ENCODE data around the gene TMED9. TPM values are rescaled to one million over a fixed set of nuclear protein-coding genes. Genes with fewer than 3 reads are reported as not detected.

TMED9 gene
- total and polyA plus RNA-seq, 2 donors (not counting 3 experiments of a cell fraction or from before 2014, with no cell fraction given), result 291 to 331 TPM

DNA sequence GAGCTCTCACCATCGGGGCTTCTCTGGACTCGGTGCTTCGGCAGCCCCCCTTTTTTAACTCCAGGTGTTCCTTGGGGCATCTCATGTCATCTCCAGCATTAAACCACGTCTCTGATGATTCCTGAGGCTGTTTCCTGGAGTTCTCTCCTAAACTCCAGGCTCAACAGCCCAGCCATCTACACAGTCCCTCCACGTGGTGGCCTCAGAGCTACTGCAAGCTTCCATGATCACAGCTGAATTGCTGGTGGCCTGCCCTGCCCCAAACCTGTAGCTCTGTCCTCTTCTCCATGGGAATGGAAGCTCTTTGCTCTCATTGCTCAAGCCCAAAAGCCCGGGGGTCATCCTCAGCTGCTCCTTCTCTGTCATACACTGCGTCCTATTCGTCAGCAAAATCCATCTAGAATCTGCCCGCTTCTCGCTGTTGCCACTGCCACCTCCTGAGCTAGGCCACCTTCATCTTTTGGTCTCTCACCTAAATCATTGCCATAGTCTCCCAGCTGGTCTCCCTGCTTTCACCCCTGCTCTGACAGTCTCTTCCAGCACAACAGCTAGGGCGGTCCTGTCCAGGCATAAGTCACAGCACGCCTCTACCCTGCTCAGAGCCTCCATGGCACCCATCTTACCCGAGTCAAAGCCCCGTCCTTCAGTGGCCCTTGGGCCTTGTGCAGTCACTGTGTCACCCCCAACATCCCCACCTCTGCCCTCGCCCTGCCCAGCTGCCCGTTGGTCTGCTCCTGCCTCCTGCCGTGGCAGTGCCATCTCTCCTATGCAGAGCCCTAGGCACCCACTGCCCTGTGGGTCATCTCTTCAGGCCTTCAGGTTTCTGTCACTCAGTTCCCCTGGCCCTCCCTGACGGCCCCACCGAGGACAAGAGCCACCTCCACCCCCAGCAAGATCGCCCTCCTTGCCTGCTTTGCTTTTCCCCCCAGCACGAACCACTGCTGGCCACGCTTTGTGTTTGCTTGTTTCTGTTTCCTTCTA is 14.4 kb downstream of the TMED9 start:
- Histone ChIP-seq H3K9me3 (replicated peaks; ENCODE audit: control insufficient read depth, insufficient read depth, low read length) (no peaks in the 10 kb centered on the region), H3K79me2 (ENCODE audit: control insufficient read depth, insufficient read depth, low read length) (no peaks in the 10 kb centered on the region), H3K9me1 (replicated peaks; ENCODE audit: control insufficient read depth, extremely low read depth, insufficient read depth, low read length) (no peaks in the 10 kb centered on the region), H3K4me3 (replicated peaks in 1 of 3; ENCODE audit: insufficient read depth in 1 of 3, low read depth in 1 of 3, low read length in 3 of 3) (no peak overlapping the region), H3K9ac (replicated peaks; ENCODE audit: extremely low read depth, insufficient read depth, low read length) (no peak overlapping the region), H3K27me3 (ENCODE audit: control insufficient read depth in 2 of 2, insufficient read depth in 2 of 2, low read length in 2 of 2) (no peaks in the 10 kb centered on the region), H2AFZ (ENCODE audit: low read depth, low read length) (no peak overlapping the region), H4K20me1 (replicated peaks; ENCODE audit: control insufficient read depth, extremely low read depth, insufficient read depth, low read length) (no peaks in the 10 kb centered on the region), H3K27ac (ENCODE audit: insufficient read depth, low read depth, low read length) (no peak overlapping the region), H3K36me3 (ENCODE audit: control insufficient read depth in 2 of 2, extremely low read depth in 1 of 2, insufficient read depth in 2 of 2, low read length in 2 of 2) (peaks cover 0 to 9% of the 10 kb centered on the region in 2 experiments), H3K4me1 (ENCODE audit: control insufficient read depth, extremely low read depth, insufficient read depth, low read length) (no peaks in the 10 kb centered on the region), H3K4me2 (ENCODE audit: insufficient read depth, low read length) (no peak overlapping the region)
- intact Hi-C loops (cut with micrococcal nuclease) (loop anchor here (1.0 to 2.0 kb wide), 2 partner anchors 464 to 558 kb away; no protein-coding TSS in a partner anchor), dilution Hi-C loops (cut with MboI; ENCODE audit: extremely low pct_ligation_motif_present, low sequenced_read_pairs) (no loop called here)
- DNase-seq (ENCODE audit: low read depth, low spot score), result no peak
- CTCF ChIA-PET, result interaction anchor here (1.1 to 1.5 kb wide), 2 partner anchors 45 to 455 kb away, joined by 7 read pairs; no protein-coding TSS in a partner anchor
- POLR2A ChIA-PET, result no interaction called here
- FAIRE-seq, result no peak
- TF ChIP-seq MYC (IDR thresholded peaks at IDR 0.05; ENCODE audit: low read depth, low read length) (no peak), FOS (IDR thresholded peaks at IDR 0.05; ENCODE audit: borderline replicate concordance, insufficient read depth, low read length) (no peak), GATA2 (IDR thresholded peaks at IDR 0.05; ENCODE audit: insufficient read depth, insufficient read length, low read depth, low read length) (no peak), POLR2AphosphoS5 (IDR thresholded peaks at IDR 0.05; ENCODE audit: insufficient read depth, low read depth, low read length) (no peak), JUN (IDR thresholded peaks at IDR 0.05; ENCODE audit: borderline replicate concordance, insufficient read depth, insufficient read length, low read depth) (no peak), EZH2 (IDR thresholded peaks at IDR 0.05; ENCODE audit: borderline replicate concordance, low read depth, low read length, severe bottlenecking) (no peak), POLR2A (IDR thresholded peaks at IDR 0.05; ENCODE audit: low read depth, low read length) (no peak)
- TF ChIP-seq, protein P1, sequence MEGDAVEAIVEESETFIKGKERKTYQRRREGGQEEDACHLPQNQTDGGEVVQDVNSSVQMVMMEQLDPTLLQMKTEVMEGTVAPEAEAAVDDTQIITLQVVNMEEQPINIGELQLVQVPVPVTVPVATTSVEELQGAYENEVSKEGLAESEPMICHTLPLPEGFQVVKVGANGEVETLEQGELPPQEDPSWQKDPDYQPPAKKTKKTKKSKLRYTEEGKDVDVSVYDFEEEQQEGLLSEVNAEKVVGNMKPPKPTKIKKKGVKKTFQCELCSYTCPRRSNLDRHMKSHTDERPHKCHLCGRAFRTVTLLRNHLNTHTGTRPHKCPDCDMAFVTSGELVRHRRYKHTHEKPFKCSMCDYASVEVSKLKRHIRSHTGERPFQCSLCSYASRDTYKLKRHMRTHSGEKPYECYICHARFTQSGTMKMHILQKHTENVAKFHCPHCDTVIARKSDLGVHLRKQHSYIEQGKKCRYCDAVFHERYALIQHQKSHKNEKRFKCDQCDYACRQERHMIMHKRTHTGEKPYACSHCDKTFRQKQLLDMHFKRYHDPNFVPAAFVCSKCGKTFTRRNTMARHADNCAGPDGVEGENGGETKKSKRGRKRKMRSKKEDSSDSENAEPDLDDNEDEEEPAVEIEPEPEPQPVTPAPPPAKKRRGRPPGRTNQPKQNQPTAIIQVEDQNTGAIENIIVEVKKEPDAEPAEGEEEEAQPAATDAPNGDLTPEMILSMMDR (IDR thresholded peaks at IDR 0.05; ENCODE audit: extremely low read depth in 1 of 2, insufficient read depth in 1 of 2, low read depth in 1 of 2, low read length in 2 of 2), result no peak
- TF ChIP-seq, protein P2, sequence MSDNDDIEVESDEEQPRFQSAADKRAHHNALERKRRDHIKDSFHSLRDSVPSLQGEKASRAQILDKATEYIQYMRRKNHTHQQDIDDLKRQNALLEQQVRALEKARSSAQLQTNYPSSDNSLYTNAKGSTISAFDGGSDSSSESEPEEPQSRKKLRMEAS (IDR thresholded peaks at IDR 0.05; ENCODE audit: insufficient read depth, insufficient read length), result no peak
- BruUV-seq (replicated peaks), result no TSS peak
